Body of pancreas (tissue), 4 donors: ENCODE data around the gene TPM2.

Experiments
- POLR2A ChIP-seq, 3 donors: fragments of 450-650 bp; IDR thresholded peaks; one replicate each; pipeline ENCODE4 v1.6.1; 2016; ENCODE audit warnings: antibody characterized with exemption in 3 of 3, mild to moderate bottlenecking in 2 of 3
- TF ChIP-seq, protein P1 (sequence below), 7 experiments: fragments of 450-650 bp in 4 of 7; fragments of 200-600 bp in 3 of 7; sonication (generic) in 3 of 7; IDR thresholded peaks; one replicate each; pipeline ENCODE4 v1.5.1; 2016 to 2019; ENCODE audit warnings: antibody characterized with exemption in 7 of 7

DNA sequence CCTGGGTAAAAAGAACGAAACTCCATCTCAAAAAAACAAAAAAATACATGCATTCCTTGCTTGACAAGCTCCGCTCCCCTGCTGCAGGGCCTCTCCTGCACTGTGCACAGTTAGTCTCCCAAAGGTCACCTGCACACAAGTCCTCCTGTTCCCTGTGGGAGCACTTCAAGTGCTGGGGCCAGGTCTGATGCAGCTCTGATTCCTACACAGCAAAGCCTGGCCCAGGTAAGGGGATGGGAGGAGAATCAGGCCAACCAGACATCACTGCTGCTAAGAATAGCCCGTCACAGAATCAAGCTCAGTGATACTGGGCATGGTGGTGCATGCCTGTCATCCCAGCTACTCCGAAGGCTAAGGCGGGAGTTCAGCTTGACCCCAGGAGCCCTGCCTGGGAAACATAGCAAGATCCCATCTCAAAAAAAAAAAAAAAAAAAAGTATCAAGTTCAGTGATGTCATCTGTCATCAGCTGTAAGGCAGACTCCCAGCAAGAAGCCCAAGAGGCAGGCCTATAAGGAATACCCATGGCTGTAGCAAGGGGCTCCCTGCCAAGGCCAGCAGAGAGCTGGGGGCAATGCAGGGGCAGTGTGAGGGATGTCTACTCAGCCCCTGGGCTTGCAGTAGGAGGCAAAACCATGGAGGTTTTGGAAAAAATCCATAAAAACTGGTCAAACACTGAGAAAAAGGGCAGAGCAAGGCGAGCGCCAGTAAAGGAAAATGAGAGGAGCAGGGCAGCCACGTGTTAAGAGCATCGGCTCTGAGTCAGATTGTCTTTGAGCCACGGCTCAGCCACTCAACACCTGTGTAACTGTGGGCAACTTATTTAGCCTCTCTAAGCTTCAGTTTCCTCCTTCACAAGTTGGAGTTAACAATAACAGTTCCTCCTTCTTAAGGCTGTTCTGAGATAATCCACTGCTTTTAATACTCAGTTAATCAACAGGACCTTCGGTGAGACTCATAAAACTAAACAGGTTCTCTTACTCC, 3.2 kb downstream of the TPM2 start:
- TF ChIP-seq, protein P1, sequence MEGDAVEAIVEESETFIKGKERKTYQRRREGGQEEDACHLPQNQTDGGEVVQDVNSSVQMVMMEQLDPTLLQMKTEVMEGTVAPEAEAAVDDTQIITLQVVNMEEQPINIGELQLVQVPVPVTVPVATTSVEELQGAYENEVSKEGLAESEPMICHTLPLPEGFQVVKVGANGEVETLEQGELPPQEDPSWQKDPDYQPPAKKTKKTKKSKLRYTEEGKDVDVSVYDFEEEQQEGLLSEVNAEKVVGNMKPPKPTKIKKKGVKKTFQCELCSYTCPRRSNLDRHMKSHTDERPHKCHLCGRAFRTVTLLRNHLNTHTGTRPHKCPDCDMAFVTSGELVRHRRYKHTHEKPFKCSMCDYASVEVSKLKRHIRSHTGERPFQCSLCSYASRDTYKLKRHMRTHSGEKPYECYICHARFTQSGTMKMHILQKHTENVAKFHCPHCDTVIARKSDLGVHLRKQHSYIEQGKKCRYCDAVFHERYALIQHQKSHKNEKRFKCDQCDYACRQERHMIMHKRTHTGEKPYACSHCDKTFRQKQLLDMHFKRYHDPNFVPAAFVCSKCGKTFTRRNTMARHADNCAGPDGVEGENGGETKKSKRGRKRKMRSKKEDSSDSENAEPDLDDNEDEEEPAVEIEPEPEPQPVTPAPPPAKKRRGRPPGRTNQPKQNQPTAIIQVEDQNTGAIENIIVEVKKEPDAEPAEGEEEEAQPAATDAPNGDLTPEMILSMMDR (IDR thresholded peaks at IDR 0.05), result no peak
- TF ChIP-seq POLR2A (IDR thresholded peaks at IDR 0.05), result no peak
